HG02759 (cell line): Measurements from ENCODE around the gene OR2S2.
"Not testable (repeated sequence)": the region's sequence is repeated elsewhere in the genome, so short reads cannot be mapped to it uniquely, and the experiment has no call there.

Experiments
- ATAC-seq: cut with Tn5 transposase; IDR thresholded peaks from one replicate; pipeline ENCODE4 v1.9.1; 2021; ENCODE audit warnings: mild to moderate bottlenecking, moderate library complexity; ENCODE audit not compliant: unreplicated experiment

The OR2S2 gene

GRCh38 chr9:35958104-35958837, at the start of gene OR2S2:
Gene OR2S2 (minus strand): TSS chr9:35958154. CDS start chr9:35958098, 56 bp downstream.
- no peak for ATAC-seq

GRCh38 chr9:36007316-36007708, 49.4 kb upstream of the OR2S2 start:
- ATAC-seq = no peak

GRCh38 chr9:36006549-36007315, 48.8 kb upstream of the OR2S2 start:
- ATAC-seq = no peak

GRCh38 chr9:36005891-36006290, 47.9 kb upstream of the OR2S2 start:
- ATAC-seq = no peak

- no peak for ATAC-seq
These were observed 40.4 kb upstream of the OR2S2 start for GRCh38 chr9:35998333-35998732.

GRCh38 chr9:35997016-35997415, 39.1 kb upstream of the OR2S2 start:
- not testable (repeated sequence) for ATAC-seq

- ATAC-seq = no peak
These were observed 38.5 kb upstream of the OR2S2 start for GRCh38 chr9:35996358-35996970.

GRCh38 chr9:35994959-35995358, 37.0 kb upstream of the OR2S2 start:
- ATAC-seq = no peak

GRCh38 chr9:35993976-35994720, 36.2 kb upstream of the OR2S2 start:
- ATAC-seq = no peak

GRCh38 chr9:35993136-35993535, 35.2 kb upstream of the OR2S2 start:
- not testable (repeated sequence) for ATAC-seq

- ATAC-seq = no peak
These were observed 32.2 kb upstream of the OR2S2 start for GRCh38 chr9:35990155-35990554.

- no peak for ATAC-seq
These were observed 26.1 kb upstream of the OR2S2 start for GRCh38 chr9:35984021-35984420.

GRCh38 chr9:35981699-35982098, 23.7 kb upstream of the OR2S2 start:
- no peak for ATAC-seq

GRCh38 chr9:35980289-35981011, 22.5 kb upstream of the OR2S2 start:
- ATAC-seq = no peak

GRCh38 chr9:35978792-35979191, 20.8 kb upstream of the OR2S2 start:
- ATAC-seq = no peak

- no peak for ATAC-seq
These were observed 18.8 kb upstream of the OR2S2 start for GRCh38 chr9:35976726-35977125.

- no peak for ATAC-seq
These were observed 16.8 kb upstream of the OR2S2 start for GRCh38 chr9:35974800-35975199.

GRCh38 chr9:35972093-35972492, 14.1 kb upstream of the OR2S2 start:
- ATAC-seq = no peak

- ATAC-seq = no peak
These were observed 9.1 kb upstream of the OR2S2 start for GRCh38 chr9:35967042-35967441.

GRCh38 chr9:35966433-35966832, 8.5 kb upstream of the OR2S2 start:
- no peak for ATAC-seq

GRCh38 chr9:35965011-35965410, 7.1 kb upstream of the OR2S2 start:
- no peak for ATAC-seq
